Mucosa of descending colon (tissue), 3 donors: ENCODE data around the gene AFM. TPM values are rescaled to one million over a fixed set of nuclear protein-coding genes. Genes with fewer than 3 reads are reported as not detected.

ENCODE experiments used
- ATAC-seq: fragments of 200-7000 bp; cut with Tn5 transposase; one replicate; pipeline ENCODE4 v1.9.1; 2020; ENCODE audit warnings: mild to moderate bottlenecking, moderate library complexity
- DNase-seq, 3 donors: peaks; one replicate each; pipeline ENCODE4 v3.0.0-alpha.2; 2020
- H3K36me3 ChIP-seq: fragments of 200-600 bp; one replicate; pipeline ENCODE4 v1.8.0; 2021; ENCODE audit warnings: low read depth, mild to moderate bottlenecking
- H3K4me1 ChIP-seq: fragments of 200-600 bp; one replicate; pipeline ENCODE4 v1.8.0; 2021; ENCODE audit warnings: low read depth, mild to moderate bottlenecking
- H3K4me3 ChIP-seq: fragments of 200-600 bp; one replicate; pipeline ENCODE4 v1.8.0; 2021; ENCODE audit warnings: mild to moderate bottlenecking
- H3K9me3 ChIP-seq: fragments of 200-600 bp; one replicate; pipeline ENCODE4 v1.8.0; 2021; ENCODE audit warnings: mild to moderate bottlenecking
- CTCF ChIP-seq: fragments of 200-600 bp; IDR thresholded peaks from one replicate; pipeline ENCODE4 v1.8.0; 2022; ENCODE audit warnings: antibody characterized with exemption, mild to moderate bottlenecking
- intact Hi-C, 2 donors: fragments of 100-400 bp; cut with DNase I in 1 of 2; cut with micrococcal nuclease in 1 of 2; formaldehyde crosslinking; loops; one replicate each; pipeline versions ENCODE4 v1.11.0 to v1.11.1; 2022; cut with DNase I, micrococcal nuclease
- total RNA-seq, 3 donors: library from RNA; stranded (reverse); fragmentation: NEBNext Ultra II Directional in 2 of 3; extraction: Animal tissue kit (Norgen Biotek cat#: 25700) in 2 of 3; gene quantifications; one replicate each; pipeline versions ENCODE4 v1.2.1 to v1.2.4, GENCODE V29; 2021 to 2023
- donor health status: DM: no; HTN: no; CAD: no; lungs with moderate emphysema.
- donor health status: DM: no; HTN: no; CAD: no.
- donor health status: DM: no; HTN: yes; CAD: no.

AFM gene
- total RNA-seq, 3 donors from 2014 or later, result not detected

- intact Hi-C loops, result no loop called here
- ATAC-seq (no peak), DNase-seq (no peak)
- Histone ChIP-seq H3K4me3 (no peak overlapping the region), H3K9me3 (no peaks in the 10 kb centered on the region), H3K4me1 (no peaks in the 10 kb centered on the region), H3K36me3 (no peaks in the 10 kb centered on the region)
- TF ChIP-seq CTCF, result no peak
These were observed 42.1 kb upstream of the AFM start for GRCh38 chr4:73439445-73439844.

- intact Hi-C loops, result no loop called here
- no peak for TF ChIP-seq CTCF
- ATAC-seq, result no peak
- no peak for DNase-seq
- H3K36me3 ChIP-seq, result no peaks in the 10 kb centered on the region
- no peaks in the 10 kb centered on the region for H3K4me1 ChIP-seq
- H3K9me3 ChIP-seq, result no peaks in the 10 kb centered on the region
- H3K4me3 ChIP-seq, result no peak overlapping the region
These were observed 41.6 kb upstream of the AFM start for GRCh38 chr4:73439991-73440390.

GRCh38 chr4:73440653-73441052, 40.9 kb upstream of the AFM start:
- ATAC-seq (no peak), DNase-seq (no peak)
- Histone ChIP-seq H3K4me3 (no peak overlapping the region), H3K9me3 (no peaks in the 10 kb centered on the region), H3K36me3 (no peaks in the 10 kb centered on the region), H3K4me1 (no peaks in the 10 kb centered on the region)
- no peak for TF ChIP-seq CTCF
- intact Hi-C loops, result no loop called here

GRCh38 chr4:73442275-73442674, 39.3 kb upstream of the AFM start:
- TF ChIP-seq CTCF, result no peak
- H3K9me3 ChIP-seq, result no peaks in the 10 kb centered on the region
- H3K4me3 ChIP-seq, result no peak overlapping the region
- no peak for DNase-seq
- intact Hi-C loops, result no loop called here
- no peaks in the 10 kb centered on the region for H3K36me3 ChIP-seq
- H3K4me1 ChIP-seq, result no peaks in the 10 kb centered on the region
- ATAC-seq, result no peak

GRCh38 chr4:73443224-73443623, 38.3 kb upstream of the AFM start:
- intact Hi-C loops, result no loop called here
- DNase-seq, result no peak
- TF ChIP-seq CTCF, result no peak
- Histone ChIP-seq H3K9me3 (no peaks in the 10 kb centered on the region), H3K4me1 (no peaks in the 10 kb centered on the region), H3K36me3 (no peaks in the 10 kb centered on the region), H3K4me3 (no peak overlapping the region)
- no peak for ATAC-seq
